H54 (cell line): ENCODE measurements around the gene ATG5.

Experiments
- DNase-seq: peaks from one replicate; pipeline ENCODE4 v3.0.0; 2011; ENCODE audit warnings: low spot score, mixed read lengths; ENCODE audit not compliant: insufficient read length
- FAIRE-seq: peaks from 3 replicates; lab custom pipeline; 2011; peaks lifted over from hg19 to GRCh38; lab: Jason Lieb, UNC
- POLR2A ChIP-seq: IDR thresholded peaks from 2 replicates; pipeline ENCODE4 v1.6.1; 2011; ENCODE audit warnings: low read depth, mild to moderate bottlenecking, low read length

Gene ATG5

DNA sequence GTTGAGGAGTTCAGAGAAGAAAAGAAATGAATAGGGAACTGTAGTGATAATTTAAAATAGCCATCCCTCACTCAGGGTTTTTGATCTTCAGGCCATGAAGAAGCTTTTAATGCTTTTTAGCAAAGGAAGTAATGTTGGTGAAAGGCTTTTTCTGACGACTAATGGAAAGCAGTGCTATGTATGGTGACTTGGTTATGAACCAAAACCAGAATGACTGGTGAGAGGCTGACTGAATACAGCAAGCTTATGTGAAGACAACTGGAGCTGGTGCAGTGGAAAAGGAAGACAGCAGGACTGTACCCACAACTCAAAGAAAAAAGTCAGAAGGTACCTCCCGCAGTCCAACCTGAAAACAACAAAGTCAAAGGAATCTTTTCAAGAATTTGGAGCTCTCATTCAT is 120.6 kb downstream of the ATG5 start:
- FAIRE-seq (no peak), DNase-seq (no peak)
- TF ChIP-seq POLR2A, result no peak

DNA sequence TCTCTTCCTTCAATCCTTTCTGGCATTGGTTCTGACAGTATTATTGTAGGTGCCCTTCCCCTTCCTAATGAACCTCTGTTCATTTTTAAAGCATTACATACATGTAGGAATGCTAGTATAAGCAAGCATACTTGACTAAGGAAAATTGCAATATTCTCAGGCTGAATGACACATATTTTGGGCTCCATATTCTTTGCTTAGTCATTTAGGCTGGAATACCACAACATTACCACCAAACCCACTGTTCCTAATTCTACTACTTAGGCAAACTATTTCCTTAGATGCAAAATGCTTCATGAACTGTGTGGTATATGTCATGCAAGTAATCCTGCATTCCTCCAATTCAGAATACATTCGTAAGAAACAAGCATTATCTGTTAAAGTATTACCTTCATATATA is 125.6 kb downstream of the ATG5 start:
- TF ChIP-seq POLR2A, result no peak
- FAIRE-seq (peak; percentile 71), DNase-seq (no peak)

DNA sequence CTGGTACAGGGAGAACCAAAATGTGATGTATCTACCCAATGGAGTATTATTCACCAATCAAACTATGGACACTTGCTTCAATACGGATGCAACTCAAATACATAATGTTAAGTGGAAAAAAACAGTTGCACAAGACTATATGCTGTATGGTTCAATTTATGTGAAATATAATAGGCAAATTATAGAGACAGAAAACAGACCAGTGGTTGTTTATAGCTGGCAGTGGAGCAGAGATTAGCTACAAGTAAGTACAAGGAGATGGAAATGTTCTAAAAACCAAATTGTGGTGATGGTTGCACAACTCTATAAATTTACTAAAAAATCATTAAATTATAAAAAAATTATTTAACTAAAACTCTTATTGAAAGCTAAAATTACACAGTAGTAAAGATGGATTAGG is 126.2 kb downstream of the ATG5 start:
- DNase-seq, result no peak
- TF ChIP-seq POLR2A, result no peak
- FAIRE-seq, result no peak

DNA sequence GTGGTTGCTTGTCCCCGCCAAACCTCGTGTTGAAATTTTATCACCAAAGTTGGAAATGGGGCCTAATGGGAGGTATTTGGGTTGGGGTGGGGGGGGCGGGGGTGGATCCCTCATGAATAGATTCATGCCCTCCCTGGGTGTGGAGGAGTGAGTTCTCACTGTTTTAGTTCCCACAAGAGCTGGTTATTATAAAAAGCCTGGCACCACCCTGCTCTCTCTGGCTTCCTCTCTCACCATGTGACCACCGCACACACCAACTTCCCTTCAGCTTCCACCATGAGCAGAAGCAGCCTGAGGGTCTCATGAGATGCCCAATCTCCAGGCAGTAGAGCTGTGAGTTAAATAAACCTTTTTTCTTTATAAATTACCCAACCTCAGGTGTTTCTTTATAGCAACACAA is 128.1 kb downstream of the ATG5 start:
- DNase-seq (no peak), FAIRE-seq (no peak)
- no peak for TF ChIP-seq POLR2A

DNA sequence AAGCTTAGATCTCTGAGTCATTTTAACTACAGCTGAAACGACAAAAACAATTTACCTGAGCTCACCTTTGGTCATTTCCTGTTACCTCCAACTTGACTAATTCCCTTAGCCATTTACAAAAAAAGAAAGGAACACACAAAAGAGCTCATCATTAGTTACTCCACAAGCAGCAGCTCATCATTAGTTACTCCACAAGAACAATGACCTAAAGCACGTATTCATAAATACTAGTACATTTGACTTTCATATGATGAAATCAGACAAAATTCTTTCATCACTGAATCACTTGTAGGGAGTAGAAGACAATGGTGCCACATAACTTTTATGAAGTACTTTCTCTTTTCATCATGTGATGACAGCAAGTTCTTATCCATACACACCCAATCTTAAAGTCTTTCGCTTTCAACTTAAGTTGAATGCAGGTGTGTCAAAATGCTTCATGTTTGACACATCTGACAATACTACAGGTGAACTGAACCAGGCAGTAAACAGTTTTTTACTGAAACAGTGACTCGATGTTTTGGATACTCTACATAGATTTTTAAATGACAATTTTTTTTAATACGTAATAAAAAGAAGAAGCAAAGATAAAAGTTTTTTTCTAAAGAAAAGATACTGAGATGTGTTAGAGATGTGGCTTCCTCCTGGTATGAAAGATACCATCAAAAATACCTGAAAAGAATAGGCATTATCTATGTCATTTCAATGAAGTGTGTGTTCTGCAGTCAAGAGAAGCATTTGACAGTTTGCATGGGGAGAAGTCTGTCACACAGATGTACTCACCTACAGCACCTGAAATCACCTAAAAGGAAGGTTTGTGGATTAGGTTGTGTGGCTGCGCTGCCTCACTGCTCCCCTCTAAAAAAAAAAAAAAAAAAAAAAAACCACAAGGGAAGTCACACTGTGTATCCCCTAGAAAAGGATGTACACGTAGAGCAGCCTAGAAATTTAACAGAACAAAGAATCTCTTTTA is 130.3 kb downstream of the ATG5 start:
- no peak for DNase-seq
- no peak for TF ChIP-seq POLR2A
- FAIRE-seq, result no peak

DNA sequence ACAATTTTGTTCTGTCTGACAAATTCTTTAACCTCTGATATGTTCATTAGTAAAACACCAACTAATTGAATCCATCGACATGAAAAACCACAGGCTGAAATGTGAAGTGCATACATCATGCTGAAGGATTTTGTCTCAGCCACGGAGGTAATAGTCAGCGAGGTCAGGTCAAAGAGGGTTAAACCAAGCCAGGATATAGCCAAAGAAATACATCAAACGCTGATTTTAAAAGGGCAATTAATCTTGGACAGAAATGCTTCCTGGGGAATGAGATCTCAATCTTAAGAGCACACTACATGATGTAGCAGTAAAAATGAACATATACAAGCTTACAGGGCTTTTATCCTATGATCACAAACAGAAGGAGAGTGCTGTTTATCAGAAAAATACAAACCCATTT is 132.7 kb downstream of the ATG5 start:
- TF ChIP-seq POLR2A, result no peak
- DNase-seq, result no peak
- FAIRE-seq, result peak; percentile 80

DNA sequence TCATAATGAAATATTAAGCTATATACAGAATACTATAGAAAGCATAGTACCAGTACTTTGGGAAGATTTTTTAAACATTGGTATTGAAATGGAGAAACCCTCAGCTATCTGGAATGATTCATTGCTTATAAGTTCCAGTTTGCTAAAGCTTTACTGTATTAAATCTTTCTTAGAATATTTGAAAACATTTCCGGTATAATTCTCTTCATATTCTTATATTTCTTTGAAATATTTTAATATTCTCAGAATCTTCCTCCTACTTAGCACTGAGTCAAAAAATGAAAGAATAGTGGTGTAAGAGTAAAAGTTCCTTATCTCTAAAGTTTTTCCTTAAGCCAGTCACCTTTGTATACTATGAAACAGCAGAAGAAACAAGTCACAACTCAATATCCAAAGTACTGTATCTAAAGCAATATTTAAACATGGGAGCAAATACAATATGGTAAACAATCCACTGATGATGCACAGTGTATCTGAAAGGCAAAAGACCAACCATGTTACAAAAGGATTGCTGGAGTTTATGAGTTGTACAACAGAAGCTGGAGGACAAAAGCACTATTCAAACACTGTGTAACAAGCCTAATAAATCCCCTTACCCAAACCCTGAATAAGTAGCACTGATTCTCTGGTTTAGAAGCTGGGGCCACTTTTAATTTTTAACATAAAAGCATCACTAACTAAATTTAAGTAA is 137.3 kb downstream of the ATG5 start:
- TF ChIP-seq POLR2A, result no peak
- DNase-seq (no peak), FAIRE-seq (no peak)

DNA sequence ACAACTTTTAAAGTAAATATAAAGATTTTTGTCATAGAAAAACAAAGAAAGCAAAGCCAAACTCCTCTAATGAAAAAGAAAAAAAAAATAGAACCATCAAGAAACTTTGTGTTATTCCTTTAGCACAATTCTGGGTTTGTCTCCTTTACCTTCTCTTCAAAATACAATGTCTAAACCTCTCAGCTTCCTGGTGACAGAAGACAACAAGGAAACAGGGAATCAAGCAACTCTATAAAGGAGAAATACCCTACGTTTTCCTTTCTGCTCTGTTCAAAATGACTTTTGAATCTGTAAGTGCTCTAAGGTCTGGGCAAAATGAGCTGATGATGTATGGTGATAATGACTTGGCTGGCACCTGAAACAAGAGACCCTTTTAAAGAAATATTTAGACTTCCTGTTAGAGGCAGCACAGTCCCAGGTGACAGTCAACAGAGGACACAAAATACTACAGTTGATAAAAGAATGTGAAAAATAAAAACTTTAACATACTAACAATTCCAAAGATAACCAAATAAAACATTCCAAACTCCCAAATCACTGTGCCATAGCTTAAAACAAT is 138.1 kb downstream of the ATG5 start:
- TF ChIP-seq POLR2A, result no peak
- DNase-seq (no peak), FAIRE-seq (no peak)

DNA sequence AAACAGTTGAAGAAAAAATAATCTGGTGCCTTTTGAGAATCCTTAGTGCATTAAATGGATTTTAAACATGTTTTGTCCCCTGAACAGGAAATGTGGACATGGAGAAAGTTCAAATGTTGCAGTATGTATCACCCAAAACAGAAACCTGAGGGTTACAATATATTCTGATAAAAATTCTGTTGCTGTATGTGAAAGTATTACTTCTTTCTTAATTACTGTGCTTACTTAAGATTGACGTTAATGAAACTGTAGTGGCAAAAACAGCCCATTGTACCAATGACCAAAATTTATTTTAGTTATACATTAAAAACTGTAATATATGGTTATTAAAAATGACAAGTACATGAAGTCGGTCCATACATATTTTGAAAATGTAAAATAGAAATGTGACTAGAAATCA is 138.8 kb downstream of the ATG5 start:
- no peak for TF ChIP-seq POLR2A
- FAIRE-seq, result no peak
- no peak for DNase-seq

DNA sequence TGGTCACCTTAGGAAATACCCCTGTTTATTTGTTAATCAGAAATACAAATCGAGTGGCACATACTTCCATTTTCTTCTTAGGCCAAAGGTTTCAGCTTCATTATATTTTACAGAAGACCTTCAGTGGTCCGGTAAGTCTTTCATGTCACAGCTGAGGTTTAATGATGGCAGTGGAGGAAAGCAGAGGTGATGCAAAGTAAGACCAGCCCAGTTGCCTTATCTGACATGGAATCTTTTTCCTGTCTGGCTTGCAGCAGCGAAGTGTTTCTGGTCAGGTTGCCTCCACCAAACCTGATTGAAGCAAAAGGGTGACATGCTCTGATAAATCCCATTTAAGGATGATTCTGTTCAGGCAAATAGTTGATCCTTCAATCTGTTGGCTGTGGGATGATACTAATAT is 139.4 kb downstream of the ATG5 start:
- DNase-seq (no peak), FAIRE-seq (no peak)
- TF ChIP-seq POLR2A, result no peak

DNA sequence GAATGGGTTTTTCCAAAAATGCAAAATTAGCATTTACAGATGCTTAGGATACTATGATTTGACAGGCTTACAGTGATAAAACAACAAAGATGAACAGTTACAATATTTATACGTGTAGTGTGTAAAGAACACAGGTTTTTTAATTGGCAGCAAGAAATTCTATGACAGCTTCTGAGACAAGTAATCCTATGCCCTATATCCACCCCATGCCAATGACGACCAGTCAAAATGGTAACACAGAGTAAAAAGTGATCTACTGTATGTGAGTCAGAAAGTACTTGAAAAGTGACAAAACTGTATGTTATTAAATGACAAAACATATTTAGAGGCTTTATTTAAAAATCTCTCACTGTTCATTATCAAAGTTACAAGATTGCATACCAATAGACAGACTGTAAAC is 139.9 kb downstream of the ATG5 start:
- no peak for FAIRE-seq

DNA sequence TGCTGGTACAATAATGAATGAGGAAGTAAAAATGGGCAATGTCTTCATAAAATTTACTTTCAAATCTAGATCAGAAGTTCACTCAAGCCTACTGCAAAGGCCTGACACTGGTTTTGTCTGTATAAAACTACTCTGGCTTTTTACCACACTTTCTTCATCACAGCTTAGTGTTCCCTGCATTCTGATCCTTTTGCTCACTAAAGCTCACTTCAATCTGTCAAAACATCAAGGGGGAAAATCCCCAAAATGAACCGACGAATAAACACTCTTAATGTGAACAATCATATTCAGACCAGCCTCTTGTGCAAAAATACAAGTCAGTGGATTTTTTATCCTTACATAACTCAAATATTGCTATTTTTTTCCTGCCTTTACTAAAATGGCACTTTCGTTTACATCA is 140.9 kb downstream of the ATG5 start:
- no peak for FAIRE-seq
- no peak for TF ChIP-seq POLR2A
- no peak for DNase-seq

More for the DNA sequence above, 139.9 kb downstream of the ATG5 start:
- TF ChIP-seq POLR2A, result no peak
- no peak for DNase-seq

DNA sequence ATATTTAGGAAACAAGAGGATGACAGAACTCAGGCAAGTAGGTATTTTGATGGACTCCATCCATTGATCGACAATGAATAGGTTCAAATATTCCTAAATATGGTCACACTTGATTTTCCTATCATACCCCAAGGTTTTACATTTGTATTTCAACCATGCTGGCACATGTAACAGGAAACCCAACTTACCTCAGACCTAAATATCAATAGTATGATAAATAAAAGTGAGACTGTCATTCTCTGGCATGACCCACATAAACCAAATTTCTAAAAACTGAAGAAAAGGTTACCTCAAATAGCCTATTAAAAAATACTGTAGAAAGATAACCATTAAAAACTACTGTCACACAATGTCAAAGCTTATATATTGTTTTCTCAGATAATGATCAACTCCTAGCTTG is 142.1 kb downstream of the ATG5 start:
- FAIRE-seq, result no peak

DNA sequence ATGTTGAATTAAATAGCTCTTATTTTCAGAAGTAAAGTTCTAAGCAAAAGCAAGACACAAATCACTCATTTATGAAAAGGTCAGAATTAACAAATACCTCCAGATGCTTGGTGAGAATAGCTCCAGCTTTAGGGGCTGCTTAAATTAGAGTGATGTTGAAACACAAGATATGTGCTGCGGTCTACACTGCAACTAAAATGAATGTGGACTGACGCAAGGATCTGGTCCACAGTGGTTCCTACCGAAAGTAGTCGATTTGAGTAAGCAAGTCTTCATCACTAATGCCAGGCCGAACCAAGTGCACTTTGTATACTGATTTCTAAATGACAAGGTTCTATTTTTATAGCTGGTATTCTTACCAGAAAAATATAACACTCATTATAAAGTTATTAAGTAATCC is 143.1 kb downstream of the ATG5 start:
- FAIRE-seq (no peak), DNase-seq (no peak)
- TF ChIP-seq POLR2A, result no peak

More for the DNA sequence above, 142.1 kb downstream of the ATG5 start:
- DNase-seq, result no peak
- no peak for TF ChIP-seq POLR2A
